ENCODE data around the gene DACT1.

Gene DACT1

GRCh38 chr14:58637040-58637390, 747 bp upstream of the DACT1 start:
- DNase-seq (ENCODE audit: low read depth), result no peak

- no peak for DNase-seq (ENCODE audit: low read depth)
These were observed 752 bp downstream of the DACT1 start for GRCh38 chr14:58638231-58639197.

- no peak for DNase-seq (ENCODE audit: low read depth)
These were observed 1.4 kb downstream of the DACT1 start for GRCh38 chr14:58639198-58639565.

GRCh38 chr14:58639842-58640484, 2.2 kb downstream of the DACT1 start:
- no peak for DNase-seq (ENCODE audit: low read depth)

- DNase-seq (ENCODE audit: low read depth), result no peak
These were observed 3.2 kb downstream of the DACT1 start for GRCh38 chr14:58640959-58641358.

- no peak for DNase-seq (ENCODE audit: low read depth)
These were observed 3.7 kb downstream of the DACT1 start for GRCh38 chr14:58641509-58641908.

GRCh38 chr14:58643366-58643765, 5.6 kb downstream of the DACT1 start:
- DNase-seq (ENCODE audit: low read depth), result no peak

- no peak for DNase-seq (ENCODE audit: low read depth)
These were observed 7.9 kb downstream of the DACT1 start for GRCh38 chr14:58645641-58646040.

- no peak for DNase-seq (ENCODE audit: low read depth)
These were observed 8.7 kb downstream of the DACT1 start for GRCh38 chr14:58646479-58646878.

- DNase-seq (ENCODE audit: low read depth), result no peak
These were observed 10.0 kb downstream of the DACT1 start for GRCh38 chr14:58647777-58648176.

- no peak for DNase-seq (ENCODE audit: low read depth)
These were observed 13.1 kb downstream of the DACT1 start for GRCh38 chr14:58650857-58651256.

GRCh38 chr14:58656671-58657411, 19.1 kb downstream of the DACT1 start:
- DNase-seq (ENCODE audit: low read depth), result no peak

GRCh38 chr14:58659061-58659460, 21.3 kb downstream of the DACT1 start:
- no peak for DNase-seq (ENCODE audit: low read depth)

- DNase-seq (ENCODE audit: low read depth), result no peak
These were observed 22.1 kb downstream of the DACT1 start for GRCh38 chr14:58659846-58660245.

GRCh38 chr14:58660407-58660806, 22.6 kb downstream of the DACT1 start:
- DNase-seq (ENCODE audit: low read depth), result no peak

- no peak for DNase-seq (ENCODE audit: low read depth)
These were observed 24.3 kb downstream of the DACT1 start for GRCh38 chr14:58662018-58662417.

GRCh38 chr14:58662759-58663158, 25.0 kb downstream of the DACT1 start:
- DNase-seq (ENCODE audit: low read depth), result no peak

GRCh38 chr14:58663494-58664111, 25.8 kb downstream of the DACT1 start:
- no peak for DNase-seq (ENCODE audit: low read depth)

GRCh38 chr14:58665773-58666500, 28.2 kb downstream of the DACT1 start:
- DNase-seq (ENCODE audit: low read depth), result no peak

GRCh38 chr14:58666737-58667136, 29.0 kb downstream of the DACT1 start:
- no peak for DNase-seq (ENCODE audit: low read depth)

- DNase-seq (ENCODE audit: low read depth), result no peak
These were observed 30.1 kb downstream of the DACT1 start for GRCh38 chr14:58667900-58668299.

All from T-helper 22 cell (primary cell).